Left renal cortex interstitium (tissue), 4 donors: ENCODE data around the gene PF4V1. TPM values are rescaled to one million over a fixed set of nuclear protein-coding genes. Genes with fewer than 3 reads are reported as not detected.

ENCODE experiments used
- DNase-seq, 4 donors: peaks; one replicate each; pipeline ENCODE4 v3.0.0-alpha.2; 2013; ENCODE audit warnings: low read depth in 4 of 4, low spot score in 2 of 4, missing footprints in 1 of 4
- polyA plus RNA-seq, 4 donors: library from polyadenylated mRNA; unstranded; fragments of 120-200 nt; gene quantifications; one replicate each; pipeline ENCODE4 v1.2.1, GENCODE V29; 2013; ENCODE audit not compliant: insufficient read length in 4 of 4

The PF4V1 gene
- under 1 TPM; 0.35 to 0.83 (median 0.54) TPM for polyA plus RNA-seq

- no peak for DNase-seq
These were observed at the start of gene PF4V1 for GRCh38 chr4:73853246-73853704. Gene PF4V1, plus strand, starts transcription at chr4:73853296. Its CDS starts 67 bp downstream, at chr4:73853363.

GRCh38 chr4:73810191-73810590 is 42.9 kb upstream of the PF4V1 start:
- DNase-seq: no peak

DNA sequence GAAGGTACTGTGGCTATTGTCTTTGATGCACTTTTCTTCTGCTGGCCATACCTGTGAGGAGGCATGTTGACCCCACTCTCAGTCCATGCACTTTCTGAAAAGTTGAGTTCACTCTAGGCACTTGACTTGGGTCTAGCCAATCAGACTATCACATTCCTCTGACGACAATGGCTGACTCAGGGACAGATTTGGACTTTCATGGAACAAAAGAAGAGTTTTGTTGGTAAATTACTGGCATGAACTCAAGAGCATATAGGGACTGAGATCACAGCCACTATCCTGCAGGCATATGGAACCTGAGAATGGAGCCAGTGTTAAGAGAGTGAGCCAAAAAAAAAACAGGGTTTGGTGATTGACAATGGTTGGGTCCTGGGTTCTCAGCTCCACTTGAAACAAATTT is 41.3 kb upstream of the PF4V1 start:
- no peak for DNase-seq

- no peak for DNase-seq
These were observed 38.4 kb upstream of the PF4V1 start for GRCh38 chr4:73814679-73815078.

DNA sequence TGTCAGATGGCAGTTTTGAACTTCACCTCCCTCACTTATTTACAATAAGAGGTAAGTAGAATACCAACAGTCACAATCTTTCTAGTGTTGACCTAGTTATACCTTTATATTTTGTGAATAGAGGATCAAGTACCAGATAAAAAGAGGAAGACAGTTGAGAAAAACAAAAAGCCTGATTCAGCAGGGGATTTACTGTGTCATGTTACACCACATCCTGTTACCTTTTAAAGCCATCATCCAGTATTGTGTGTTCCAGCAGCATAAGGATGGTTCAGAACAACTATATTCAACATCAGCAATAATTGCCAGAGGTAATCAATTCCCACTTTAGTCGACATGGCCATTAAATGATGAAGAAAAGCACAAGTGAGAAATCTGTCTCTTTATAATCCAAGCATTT is 38.0 kb upstream of the PF4V1 start:
- no peak for DNase-seq

- no peak for DNase-seq
These were observed 36.3 kb upstream of the PF4V1 start for GRCh38 chr4:73816814-73817213.

DNA sequence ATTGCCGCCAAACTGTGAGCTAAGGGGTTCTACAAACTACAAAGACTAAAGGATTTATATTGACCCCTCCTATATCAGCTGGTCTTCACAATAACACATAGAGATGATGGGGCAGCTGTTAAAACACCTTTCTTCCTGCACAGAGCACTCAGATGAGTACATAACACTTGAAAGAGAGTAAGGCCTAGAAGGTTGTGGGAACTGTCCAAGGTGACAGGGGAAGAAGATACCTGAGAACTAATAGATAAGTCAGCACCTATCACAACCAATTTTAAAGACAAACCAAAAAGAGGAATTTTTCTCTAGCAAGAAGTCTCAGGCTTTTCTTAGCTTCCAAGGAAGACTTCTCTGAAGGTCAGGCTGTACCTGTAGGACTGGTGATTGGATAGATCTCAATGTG is 35.8 kb upstream of the PF4V1 start:
- DNase-seq: no peak

DNA sequence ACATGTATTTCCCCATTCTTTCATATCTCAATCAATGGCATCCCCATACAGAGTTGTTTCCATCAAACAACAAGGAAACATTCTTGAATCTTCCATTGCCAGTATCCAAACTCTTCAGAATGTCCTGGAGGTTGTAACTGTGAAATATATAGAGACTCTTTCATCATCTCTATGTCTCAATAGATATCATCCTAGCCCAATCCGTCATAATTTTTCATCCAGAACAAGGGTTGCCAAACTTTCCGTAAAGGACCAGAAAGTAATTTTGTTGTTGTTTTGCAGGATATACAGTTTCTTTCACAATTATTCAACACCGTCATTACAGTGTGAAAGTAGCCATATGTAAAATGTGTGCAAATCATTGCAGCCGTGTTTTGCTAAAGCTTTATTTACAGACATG is 31.8 kb upstream of the PF4V1 start:
- no peak for DNase-seq

DNA sequence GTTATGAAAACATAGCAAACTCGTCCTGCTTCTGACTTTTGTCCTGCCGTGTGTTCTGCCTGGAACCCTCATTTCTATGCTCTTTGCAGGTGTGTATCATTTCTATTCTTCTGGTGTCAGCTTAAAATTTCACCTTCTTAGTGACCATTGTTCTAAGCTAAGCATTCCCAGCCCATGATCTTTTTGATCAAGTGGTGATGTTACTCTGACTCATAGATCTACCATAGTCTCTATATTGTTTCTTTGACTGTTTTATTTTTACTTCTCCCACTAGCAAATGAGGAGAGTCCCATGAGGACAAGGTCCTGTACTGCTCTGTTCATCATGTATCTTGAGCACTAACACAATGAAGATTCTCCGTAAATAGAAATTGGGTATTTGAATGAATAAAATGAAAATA is 30.7 kb upstream of the PF4V1 start:
- DNase-seq: no peak

- no peak for DNase-seq
These were observed 30.1 kb upstream of the PF4V1 start for GRCh38 chr4:73822812-73823504.

DNA sequence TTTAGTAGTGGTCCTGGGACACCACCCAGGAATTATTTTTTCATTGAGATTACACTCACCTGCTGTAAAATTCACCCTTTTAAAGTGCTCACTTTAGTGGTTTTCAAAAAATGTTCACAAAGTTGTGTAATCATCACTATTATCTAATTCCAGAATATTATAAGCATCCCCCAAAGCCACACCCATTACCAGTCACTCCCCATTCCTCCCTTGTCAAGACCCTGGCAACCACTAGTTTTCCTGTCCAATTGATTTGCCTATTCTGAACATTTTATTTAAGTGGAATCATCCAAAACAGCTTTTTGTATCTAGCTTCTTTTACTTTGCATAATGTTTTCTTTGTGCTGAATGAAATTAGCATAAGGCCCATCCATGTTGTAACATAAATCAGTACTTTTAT is 29.3 kb upstream of the PF4V1 start:
- DNase-seq: no peak

GRCh38 chr4:73828956-73829355 is 24.1 kb upstream of the PF4V1 start:
- DNase-seq: no peak

DNA sequence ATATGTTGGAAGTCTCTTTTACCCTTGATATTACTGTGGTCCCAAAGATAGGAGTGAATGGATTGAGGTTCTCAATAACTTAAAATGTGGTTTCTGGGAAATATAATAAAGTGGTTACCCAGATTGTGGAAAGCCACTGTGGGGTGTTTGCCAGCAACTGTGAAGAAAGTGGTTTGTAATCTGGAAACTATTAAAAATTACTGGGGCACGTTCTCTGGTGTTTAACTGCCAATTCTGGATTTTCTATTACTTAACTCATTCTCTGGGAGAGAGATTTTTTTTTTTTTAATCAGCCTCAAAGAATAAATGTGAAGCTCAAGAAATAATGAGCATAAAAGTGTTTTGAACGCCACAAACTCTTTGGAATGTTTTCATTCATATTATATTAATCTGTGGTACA is 21.5 kb upstream of the PF4V1 start:
- DNase-seq: no peak

GRCh38 chr4:73832651-73833237 is 20.4 kb upstream of the PF4V1 start:
- no peak for DNase-seq

DNA sequence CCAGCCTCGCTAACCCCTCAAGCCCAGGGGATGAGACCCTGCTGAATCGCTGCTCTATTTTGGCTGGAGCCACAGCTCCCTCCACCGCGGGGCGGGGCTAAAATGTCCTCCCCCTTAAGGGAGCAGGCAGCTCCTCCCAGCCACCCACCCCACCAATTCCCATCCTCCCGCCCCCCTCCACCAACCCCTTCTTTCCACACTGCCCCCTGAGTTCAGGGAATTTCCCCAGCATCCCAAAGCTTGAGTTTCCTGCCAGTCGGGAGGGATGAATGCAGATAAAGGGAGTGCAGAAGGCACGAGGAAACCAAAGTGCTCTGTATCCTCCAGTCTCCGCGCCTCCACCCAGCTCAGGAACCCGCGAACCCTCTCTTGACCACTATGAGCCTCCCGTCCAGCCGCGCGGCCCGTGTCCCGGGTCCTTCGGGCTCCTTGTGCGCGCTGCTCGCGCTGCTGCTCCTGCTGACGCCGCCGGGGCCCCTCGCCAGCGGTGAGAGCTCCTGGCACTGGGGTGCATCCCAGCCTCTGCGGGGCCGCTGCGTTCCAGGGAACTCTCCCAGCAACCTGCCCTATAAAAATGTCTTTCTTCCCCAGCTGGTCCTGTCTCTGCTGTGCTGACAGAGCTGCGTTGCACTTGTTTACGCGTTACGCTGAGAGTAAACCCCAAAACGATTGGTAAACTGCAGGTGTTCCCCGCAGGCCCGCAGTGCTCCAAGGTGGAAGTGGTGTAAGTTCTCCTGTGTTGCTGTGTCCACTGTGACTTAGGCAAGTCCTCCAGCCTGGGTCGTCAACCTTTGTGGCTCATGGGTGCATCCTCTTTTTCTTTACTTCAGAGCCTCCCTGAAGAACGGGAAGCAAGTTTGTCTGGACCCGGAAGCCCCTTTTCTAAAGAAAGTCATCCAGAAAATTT is 16.5 kb upstream of the PF4V1 start, which contains the start of gene CXCL6:
Gene CXCL6, plus strand, starts transcription at position 306 of the 907 bp plus-strand sequence. Its CDS starts 73 bp downstream, at position 379.
- no peak for DNase-seq

DNA sequence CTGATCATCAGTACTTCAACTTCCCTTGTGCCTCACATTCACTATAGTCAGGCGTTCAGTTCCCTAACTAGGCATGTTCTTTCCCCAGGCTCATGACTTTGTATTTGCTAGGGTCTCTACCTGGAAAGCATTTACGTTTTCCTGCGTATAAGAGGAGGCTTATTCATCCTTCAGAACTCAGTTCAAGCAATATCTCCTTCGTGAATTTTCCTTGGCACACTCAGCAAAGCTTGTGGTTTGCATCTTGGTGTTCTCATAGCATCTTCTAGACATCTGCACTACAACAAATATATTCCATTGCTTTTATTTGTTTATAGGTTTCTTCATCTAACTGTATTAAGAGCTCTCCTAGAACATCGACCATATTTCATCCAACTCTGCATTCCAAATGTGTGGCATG is 14.0 kb upstream of the PF4V1 start:
- no peak for DNase-seq

DNA sequence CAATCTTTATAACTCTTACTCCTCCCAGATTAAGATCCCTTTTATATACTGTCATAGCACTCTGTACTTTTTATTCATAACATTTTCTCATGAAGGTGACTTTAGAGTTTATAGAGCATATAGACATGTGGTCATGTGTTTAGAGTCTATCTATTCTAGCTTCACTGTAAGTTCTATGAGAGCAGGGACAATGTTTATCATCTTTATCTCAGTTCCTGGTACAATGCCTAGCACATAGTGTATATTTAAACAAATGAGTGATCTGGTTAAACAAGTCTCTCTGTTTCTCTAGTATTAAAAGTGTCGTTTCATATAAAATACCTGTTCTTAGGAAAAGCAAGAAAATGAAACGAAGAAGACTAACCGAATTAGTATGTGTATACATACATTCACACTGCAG is 13.4 kb upstream of the PF4V1 start:
- DNase-seq: no peak

DNA sequence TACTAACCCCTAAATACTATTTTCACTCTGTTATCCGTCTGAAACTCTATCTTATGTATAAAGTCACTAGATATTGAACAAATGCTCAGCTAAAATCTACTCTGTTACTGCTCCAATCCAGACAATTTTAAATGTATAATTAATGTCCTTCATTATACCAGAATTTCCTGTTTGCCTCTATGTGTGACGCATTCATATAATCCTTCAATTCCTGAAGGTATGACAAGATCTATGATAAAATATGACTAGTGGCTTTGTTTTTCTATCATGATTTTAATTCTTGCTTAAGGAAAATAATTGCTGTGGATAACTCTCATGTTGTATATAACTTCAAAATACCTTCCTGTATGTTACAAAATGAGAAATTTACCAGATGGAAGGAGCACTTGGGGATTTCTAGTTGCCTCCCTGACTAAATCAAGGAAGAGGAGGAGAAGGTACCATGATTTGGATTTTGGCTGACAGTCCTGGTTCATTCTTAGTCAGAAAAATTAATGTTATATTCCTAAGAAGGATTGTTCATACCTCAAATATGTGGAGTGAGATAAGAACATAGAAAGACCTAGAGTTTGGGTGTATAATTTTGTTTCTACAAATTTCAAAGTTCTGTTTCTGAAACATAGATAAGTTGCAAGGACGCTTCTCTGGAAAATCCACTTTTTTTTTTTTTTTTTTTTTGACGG is 11.7 kb upstream of the PF4V1 start:
- DNase-seq: no peak

- DNase-seq: no peak
These were observed 10.4 kb upstream of the PF4V1 start for GRCh38 chr4:73842696-73843095.

- DNase-seq: no peak
These were observed 9.7 kb upstream of the PF4V1 start for GRCh38 chr4:73843369-73843768.

DNA sequence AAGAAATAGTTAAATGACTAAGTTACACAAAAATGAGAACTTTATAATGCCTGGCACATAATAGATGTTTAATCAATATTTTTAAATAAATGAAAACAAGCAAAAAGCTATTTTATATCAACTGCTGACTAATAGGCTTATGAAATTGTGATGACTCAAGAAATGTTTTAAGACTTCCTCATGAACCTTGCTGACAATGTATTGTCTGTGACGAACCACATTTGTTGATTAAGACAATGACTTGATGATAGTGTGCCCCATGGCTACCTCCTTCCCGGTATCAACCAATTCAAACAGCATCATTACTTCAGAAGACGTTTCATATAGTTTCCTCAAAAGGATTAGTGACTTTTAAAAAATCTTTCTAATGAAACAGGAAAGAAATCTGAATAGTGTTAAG is 8.8 kb upstream of the PF4V1 start:
- no peak for DNase-seq
